CD14-positive monocyte (primary cell): ENCODE results near the gene DYRK1A. TPM values are rescaled to one million over a fixed set of nuclear protein-coding genes. Genes with fewer than 3 reads are reported as not detected.

Experiments used
- DNase-seq, 3 donors: peaks; one replicate each; pipeline ENCODE4 v3.0.0-alpha.2; 2011 to 2022
- H2AFZ ChIP-seq: 2 replicates; pipeline ENCODE4 v1.6.0; 2012; ENCODE audit warnings: mild to moderate bottlenecking, low read depth, low read length, inconsistent platforms; ENCODE audit not compliant: insufficient read depth, poor library complexity, severe bottlenecking
- H3K27ac ChIP-seq, 2 donors: 1 replicate in 1 of 2; 2 replicates in 1 of 2; pipeline ENCODE4 v1.5.1; 2012 to 2013; ENCODE audit warnings: low read length in 2 of 2, control low read depth in 1 of 2, inconsistent platforms in 1 of 2, low read depth in 1 of 2, mild to moderate bottlenecking in 1 of 2
- H3K27me3 ChIP-seq, 2 donors: one replicate each; pipeline versions ENCODE4 v1.6.0 to v1.6.1; 2011 to 2013; ENCODE audit warnings: low read length in 2 of 2; ENCODE audit not compliant: control insufficient read depth in 2 of 2, insufficient read depth in 2 of 2
- H3K36me3 ChIP-seq, 2 donors: replicated peaks in 1 of 2; 1 replicate in 1 of 2; 2 replicates in 1 of 2; pipeline versions ENCODE4 v1.5.1 to v1.6.1; 2012 to 2013; ENCODE audit warnings: low read length in 2 of 2, control low read depth in 1 of 2, inconsistent platforms in 1 of 2, mild to moderate bottlenecking in 1 of 2; ENCODE audit not compliant: insufficient read depth in 2 of 2, control insufficient read depth in 1 of 2
- H3K4me1 ChIP-seq, 2 donors: 1 replicate in 1 of 2; 2 replicates in 1 of 2; pipeline versions ENCODE4 v1.5.1 to v1.6.1; 2012 to 2013; ENCODE audit warnings: low read length in 2 of 2, control low read depth in 1 of 2, inconsistent platforms in 1 of 2, mild to moderate bottlenecking in 1 of 2, moderate library complexity in 1 of 2; ENCODE audit not compliant: insufficient read depth in 2 of 2, control insufficient read depth in 1 of 2
- H3K4me2 ChIP-seq: replicated peaks from 2 replicates; pipeline ENCODE3; 2012; ENCODE audit warnings: low read length, moderate library complexity, mild to moderate bottlenecking; ENCODE audit not compliant: poor library complexity, severe bottlenecking; ENCODE audit errors: extremely low read depth
- H3K4me3 ChIP-seq, 3 experiments: fragments of 200-600 bp in 1 of 3; sonication (generic) in 1 of 3; replicated peaks in 1 of 3; 1 replicate in 2 of 3; 2 replicates in 1 of 3; pipeline ENCODE4 v1.5.1; 2011 to 2013; ENCODE audit warnings: low read length in 3 of 3, mild to moderate bottlenecking in 3 of 3, control low read depth in 2 of 3, low read depth in 2 of 3, inconsistent platforms in 1 of 3, moderate library complexity in 1 of 3
- H3K79me2 ChIP-seq: 2 replicates; pipeline ENCODE4 v1.6.0; 2012; ENCODE audit warnings: mild to moderate bottlenecking, control low read depth, inconsistent platforms, low read length, moderate library complexity; ENCODE audit not compliant: insufficient read depth
- H3K9ac ChIP-seq: 2 replicates; pipeline ENCODE4 v1.6.0; 2017; ENCODE audit warnings: low read length, mild to moderate bottlenecking; ENCODE audit not compliant: insufficient read depth, poor library complexity, severe bottlenecking
- H3K9me3 ChIP-seq, 2 donors: replicated peaks in 1 of 2; 1 replicate in 1 of 2; 2 replicates in 1 of 2; pipeline versions ENCODE4 v1.5.1 to v1.6.1; 2012 to 2013; ENCODE audit warnings: low read length in 2 of 2, control low read depth in 1 of 2; ENCODE audit not compliant: control insufficient read depth in 1 of 2, insufficient read depth in 1 of 2
- H4K20me1 ChIP-seq: 2 replicates; pipeline ENCODE4 v1.6.0; 2012; ENCODE audit warnings: mild to moderate bottlenecking, low read length, control low read depth, moderate library complexity; ENCODE audit not compliant: insufficient read depth
- H3K27ac Mint-ChIP-seq, 7 donors: one replicate each; pipeline ENCODE4 v1.8.0; 2020; ENCODE audit warnings: mild to moderate bottlenecking in 7 of 7, mixed read lengths in 7 of 7, moderate library complexity in 6 of 7, inconsistent platforms in 2 of 7
- H3K27me3 Mint-ChIP-seq, 3 donors: one replicate each; pipeline ENCODE4 v1.8.0; 2021 to 2022; ENCODE audit warnings: low read depth in 3 of 3, mild to moderate bottlenecking in 3 of 3, mixed read lengths in 3 of 3, moderate library complexity in 3 of 3, inconsistent platforms in 1 of 3
- H3K36me3 Mint-ChIP-seq, 2 donors: one replicate each; pipeline ENCODE4 v1.8.0; 2020; ENCODE audit warnings: mixed read lengths in 2 of 2, inconsistent platforms in 1 of 2, mild to moderate bottlenecking in 1 of 2
- H3K4me1 Mint-ChIP-seq: one replicate; pipeline ENCODE4 v1.8.0; 2020; ENCODE audit warnings: mild to moderate bottlenecking, mixed read lengths
- H3K4me3 Mint-ChIP-seq, 2 donors: one replicate each; pipeline ENCODE4 v1.8.0; 2020; ENCODE audit warnings: mild to moderate bottlenecking in 2 of 2, mixed read lengths in 2 of 2, moderate library complexity in 1 of 2
- H3K9me3 Mint-ChIP-seq, 7 donors: one replicate each; pipeline ENCODE4 v1.8.0; 2020 to 2022; ENCODE audit warnings: mixed read lengths in 7 of 7, mild to moderate bottlenecking in 6 of 7, moderate library complexity in 6 of 7, inconsistent platforms in 2 of 7
- CTCF ChIP-seq: fragments of 200-600 bp; IDR thresholded peaks from one replicate; pipeline ENCODE4 v1.8.0; 2022; ENCODE audit warnings: antibody characterized with exemption, mild to moderate bottlenecking
- WGBS: methylation state at CpG from one replicate; pipeline ENCODE4 v1.1.5; 2013; ENCODE audit warnings: missing lambda C conversion rate; ENCODE audit not compliant: insufficient coverage; 5-methylcytosine and 5-hydroxymethylcytosine counted together
- intact Hi-C, 2 donors: fragments of 100-400 bp; cut with micrococcal nuclease; formaldehyde crosslinking; loops; one replicate each; pipeline versions ENCODE4 v1.15.0 to v1.15.1; 2023
- polyA plus RNA-seq, 3 donors: library from polyadenylated mRNA; depleted of rRNA in 1 of 3; unstranded in 2 of 3; stranded (reverse) in 1 of 3; fragments of 300-500 nt in 2 of 3; fragments of >200 nt in 1 of 3; fragmentation: Illumina TruSeq in 2 of 3; gene quantifications; 1 replicate in 2 of 3; 2 replicates in 1 of 3; pipeline ENCODE4 v1.2.3, GENCODE V29; 2012 to 2021

The DYRK1A gene
- polyA plus RNA-seq, 3 donors: 1.8 to 53.5 (median 2.4) TPM

DNA sequence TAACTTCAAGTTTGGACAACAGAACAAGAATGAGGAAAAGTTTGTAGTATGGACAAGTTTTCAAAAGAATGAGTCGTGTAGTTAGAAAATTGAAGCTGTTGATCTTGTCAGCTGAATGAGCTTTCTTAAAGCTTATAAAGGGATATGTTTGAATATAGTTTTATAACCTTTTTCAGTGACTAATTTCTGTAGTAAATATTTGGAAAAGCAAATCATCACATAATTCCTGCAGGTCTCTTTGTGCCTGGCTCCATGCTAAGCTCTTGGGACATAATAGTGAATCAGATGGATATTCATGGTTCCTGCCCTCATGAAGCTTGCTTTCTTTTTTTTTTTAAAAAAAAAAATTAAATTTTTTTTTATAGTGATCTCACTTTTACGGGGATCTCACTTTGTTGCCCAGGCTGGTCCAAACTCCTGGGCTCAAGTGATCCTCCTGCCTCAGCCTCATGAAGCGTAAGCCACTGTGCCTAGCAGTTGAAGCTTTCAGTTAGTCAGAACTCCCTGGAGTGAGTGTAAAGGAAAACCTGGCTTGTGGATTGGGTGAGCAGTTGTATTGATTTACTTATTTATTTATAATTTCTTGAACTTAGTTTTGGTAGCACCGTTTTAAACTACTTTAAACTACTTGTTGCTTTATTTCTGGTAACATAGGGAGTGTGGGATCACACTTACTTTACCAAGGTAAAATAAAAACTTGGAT is 15.5 kb downstream of the DYRK1A start:
- peaks cover 0 to 2% of the 10 kb centered on the region in 2 donors for H3K9me3 ChIP-seq
- DNase-seq: no peak
- Mint-ChIP-seq H3K4me3 (no peak overlapping the region), H3K27me3 (peaks cover 0 to 2% (median 0%) of the 10 kb centered on the region in 3 donors), H3K9me3 (peaks cover 0 to 2% (median 0%) of the 10 kb centered on the region in 7 donors), H3K36me3 (peaks cover 2 to 3% of the 10 kb centered on the region in 2 donors), H3K4me1 (peaks cover 74% of the 10 kb centered on the region), H3K27ac (peak overlapping the region in 2 of 7 donors; percentile 5 to 27)
- no peaks in the 10 kb centered on the region for H3K27me3 ChIP-seq
- no peak overlapping the region for H3K4me2 ChIP-seq
- peaks cover 100% of the 10 kb centered on the region for H4K20me1 ChIP-seq
- TF ChIP-seq CTCF: no peak
- peaks cover 17 to 49% of the 10 kb centered on the region in 2 donors for H3K4me1 ChIP-seq
- peaks cover 100% of the 10 kb centered on the region for H3K79me2 ChIP-seq
- H3K4me3 ChIP-seq: no peak overlapping the region
- no CpG with 5 or more reads among the region's 4 CpGs for WGBS
- H3K9ac ChIP-seq: no peak overlapping the region
- H2AFZ ChIP-seq: no peak overlapping the region
- intact Hi-C loops: no loop called here
- H3K27ac ChIP-seq: peak overlapping the region in 1 of 2 donors; percentile 5
- H3K36me3 ChIP-seq: no peaks in the 10 kb centered on the region

DNA sequence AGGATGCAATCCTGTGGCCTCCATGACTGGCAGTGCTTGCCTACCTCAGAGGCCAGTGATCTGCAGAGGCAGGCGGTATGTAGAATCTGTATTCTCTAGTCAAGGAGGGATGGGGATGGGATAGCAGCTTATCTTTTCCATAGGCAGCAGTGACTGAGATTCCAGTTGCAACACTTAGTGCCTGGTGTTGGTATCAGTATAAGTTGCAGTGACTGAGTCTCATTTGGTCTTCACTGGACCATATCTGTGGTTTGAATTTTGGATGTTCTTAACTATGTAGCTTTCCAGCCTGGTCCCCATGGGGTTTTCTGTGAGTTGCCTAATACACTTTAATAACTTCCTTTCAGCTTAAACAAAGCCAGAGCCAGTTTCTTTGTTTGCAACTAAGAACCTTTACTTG is 16.5 kb downstream of the DYRK1A start:
- Mint-ChIP-seq H3K27ac (peak overlapping the region in 2 of 7 donors; percentile 22 to 49), H3K9me3 (peaks cover 0 to 2% (median 0%) of the 10 kb centered on the region in 7 donors), H3K36me3 (peaks cover 2 to 5% of the 10 kb centered on the region in 2 donors), H3K4me3 (no peak overlapping the region), H3K4me1 (peaks cover 72% of the 10 kb centered on the region), H3K27me3 (peaks cover 0 to 2% (median 0%) of the 10 kb centered on the region in 3 donors)
- peak overlapping the region in 1 of 2 donors; percentile 53 for H3K27ac ChIP-seq
- no peak overlapping the region for H2AFZ ChIP-seq
- no peak overlapping the region for H3K9ac ChIP-seq
- H3K27me3 ChIP-seq: no peaks in the 10 kb centered on the region
- peak overlapping the region; percentile 1 for H3K4me2 ChIP-seq
- H3K36me3 ChIP-seq: no peaks in the 10 kb centered on the region
- H3K9me3 ChIP-seq: no peaks in the 10 kb centered on the region
- TF ChIP-seq CTCF: no peak
- DNase-seq: no peak
- H3K4me1 ChIP-seq: peaks cover 17 to 48% of the 10 kb centered on the region in 2 donors
- WGBS: 100% methylated on average over 1 of the region's 1 CpG
- peaks cover 100% of the 10 kb centered on the region for H4K20me1 ChIP-seq
- H3K79me2 ChIP-seq: peaks cover 100% of the 10 kb centered on the region
- intact Hi-C loops: no loop called here
- no peak overlapping the region for H3K4me3 ChIP-seq
